HepG2 (cell line): ENCODE measurements around the gene TMEM129. TPM values are rescaled to one million over a fixed set of nuclear protein-coding genes. Genes with fewer than 3 reads are reported as not detected.

Experiments used
- BRF2 ChIP-seq: sonication (generic); formaldehyde crosslinking; IDR thresholded peaks from 2 replicates; pipeline ENCODE4 v1.8.1; 2022; ENCODE audit warnings: mild to moderate bottlenecking, missing genetic modification reagents
- FOXJ3 ChIP-seq: sonication (generic); formaldehyde crosslinking; IDR thresholded peaks from 2 replicates; pipeline ENCODE4 v1.4.0; 2020; ENCODE audit warnings: missing genetic modification reagents, mild to moderate bottlenecking, borderline replicate concordance
- FUBP1 ChIP-seq: sonication (generic); formaldehyde crosslinking; IDR thresholded peaks from 2 replicates; pipeline ENCODE4 v1.5.1; 2020; ENCODE audit warnings: missing genetic modification reagents, mild to moderate bottlenecking, borderline replicate concordance
- HBP1 ChIP-seq: IDR thresholded peaks from 2 replicates; pipeline ENCODE4 v1.6.1; 2016; ENCODE audit warnings: low read depth, control low read depth
- KDM4B ChIP-seq: sonication (generic); formaldehyde crosslinking; IDR thresholded peaks from 2 replicates; pipeline ENCODE4 v1.4.0; 2020; ENCODE audit warnings: missing genetic modification reagents
- KLF12 ChIP-seq: sonication (generic); formaldehyde crosslinking; IDR thresholded peaks from 2 replicates; pipeline ENCODE4 v1.4.0; 2020; ENCODE audit warnings: missing genetic modification reagents, borderline replicate concordance
- MEIS1 ChIP-seq: sonication (generic); formaldehyde crosslinking; IDR thresholded peaks from 2 replicates; pipeline ENCODE4 v1.9.0; 2021; ENCODE audit warnings: mild to moderate bottlenecking, missing genetic modification reagents, moderate library complexity, borderline replicate concordance
- MXD1 ChIP-seq: sonication (generic); formaldehyde crosslinking; IDR thresholded peaks from 2 replicates; pipeline ENCODE4 v1.4.0; 2020; ENCODE audit warnings: mild to moderate bottlenecking, missing genetic modification reagents
- PATZ1 ChIP-seq: sonication (generic); formaldehyde crosslinking; IDR thresholded peaks from 2 replicates; pipeline ENCODE4 v1.4.0; 2020; ENCODE audit warnings: missing genetic modification reagents
- PHF5A ChIP-seq: IDR thresholded peaks from one replicate; pipeline ENCODE4 v1.6.1; 2018; ENCODE audit warnings: low read depth, missing genetic modification reagents; ENCODE audit not compliant: unreplicated experiment
- PPARG ChIP-seq: conservative IDR thresholded peaks from 2 replicates; pipeline ENCODE4 v1.6.1; 2016; ENCODE audit warnings: missing biosample characterization, missing genetic modification reagents
- REXO4 ChIP-seq: sonication (generic); formaldehyde crosslinking; IDR thresholded peaks from 2 replicates; pipeline ENCODE4 v1.8.0; 2022; ENCODE audit warnings: missing genetic modification reagents, mild to moderate bottlenecking, borderline replicate concordance
- RXRA ChIP-seq: sonication (generic); formaldehyde crosslinking; IDR thresholded peaks from 2 replicates; pipeline ENCODE4 v1.5.1; 2020; ENCODE audit warnings: missing genetic modification reagents
- SMARCC2 ChIP-seq: fragments of 450-650 bp; IDR thresholded peaks from 2 replicates; pipeline ENCODE4 v1.6.1; 2017; ENCODE audit warnings: antibody characterized with exemption, mild to moderate bottlenecking
- SMYD3 ChIP-seq: sonication (generic); formaldehyde crosslinking; IDR thresholded peaks from 2 replicates; pipeline ENCODE4 v1.8.1; 2023; ENCODE audit warnings: mild to moderate bottlenecking, missing genetic modification reagents
- SP1 ChIP-seq, 2 experiments: fragments of 450-650 bp in 1 of 2; sonication (generic) in 1 of 2; formaldehyde crosslinking in 1 of 2; IDR thresholded peaks; 2 replicates each; pipeline versions ENCODE4 v1.4.0 to v1.6.1; 2016 to 2020; ENCODE audit warnings: missing genetic modification reagents in 1 of 2
- TFDP1 ChIP-seq: IDR thresholded peaks from 2 replicates; pipeline ENCODE4 v1.6.1; 2016; ENCODE audit warnings: missing compliant biosample characterization, missing genetic modification reagents, borderline replicate concordance
- ZMYM3 ChIP-seq: sonication (generic); formaldehyde crosslinking; IDR thresholded peaks from 2 replicates; pipeline ENCODE4 v1.5.1; 2020; ENCODE audit warnings: mild to moderate bottlenecking, missing genetic modification reagents
- ZNF264 ChIP-seq: sonication (generic); formaldehyde crosslinking; IDR thresholded peaks from 2 replicates; pipeline ENCODE4 v1.4.0; 2020; ENCODE audit warnings: missing genetic modification reagents
- ZNF326 ChIP-seq: sonication (generic); formaldehyde crosslinking; IDR thresholded peaks from 2 replicates; pipeline ENCODE4 v1.4.0; 2020; ENCODE audit warnings: missing genetic modification reagents, borderline replicate concordance
- ZNF773 ChIP-seq: sonication (generic); formaldehyde crosslinking; IDR thresholded peaks from 2 replicates; pipeline ENCODE4 v1.4.0; 2020; ENCODE audit warnings: missing genetic modification reagents, borderline replicate concordance
- polyA plus RNA-seq, 8 experiments: library from polyadenylated mRNA; depleted of rRNA in 3 of 8; stranded (reverse) in 7 of 8; unstranded in 1 of 8; fragments of >200 nt; fragmentation: Illumina TruSeq in 4 of 8; extraction: Trizol in 4 of 8; gene quantifications; 2 replicates each; pipeline versions ENCODE4 v1.2.1 to v1.2.3, GENCODE V29; 2011 to 2016; ENCODE audit warnings: low read depth in 4 of 8, missing spikeins in 1 of 8, mixed read lengths in 1 of 8; ENCODE audit not compliant: insufficient read depth in 1 of 8
- total RNA-seq, 5 experiments: library from RNA; depleted of rRNA; stranded (reverse); fragments of >200 nt; fragmentation: Illumina TruSeq; extraction: Trizol; gene quantifications; 2 replicates each; pipeline ENCODE4 v1.2.3, GENCODE V29; 2016; ENCODE audit warnings: low read depth in 1 of 5

The TMEM129 gene
- total and polyA plus RNA-seq, 2 of the 13 experiments (the other 11 are each of a cell fraction or from before 2014, with no cell fraction given), result 19.0 to 25.8 TPM

GRCh38 chr4:1748465-1748995, 27.4 kb upstream of the TMEM129 start (continued):
- TF ChIP-seq PATZ1 (CRISPR knock-in tag) (peak; percentile 86), RXRA (CRISPR knock-in tag) (peak; percentile 61), TFDP1 (CRISPR knock-in tag) (peak; percentile 23; the same call in 1 of the 2 replicates), PPARG (CRISPR knock-in tag) (no peak), ZNF773 (CRISPR knock-in tag) (no peak), HBP1 (no peak), ZNF326 (no peak), SMYD3 (CRISPR knock-in tag) (no peak), MEIS1 (CRISPR knock-in tag) (0 out of 2 replicates have a peak, but pooled peaks have one; percentile 51), PHF5A (CRISPR knock-in tag) (no peak), SMARCC2 (no peak), ZNF264 (CRISPR knock-in tag) (no peak), BRF2 (CRISPR knock-in tag) (no peak), FUBP1 (CRISPR knock-in tag) (no peak), KLF12 (no peak), MXD1 (no peak), SP1 (IDR thresholded peaks at IDR 0.05) (no peak), SP1 (CRISPR knock-in tag; IDR thresholded peaks at IDR 0.05) (no peak), ZMYM3 (no peak), REXO4 (CRISPR knock-in tag) (no peak), FOXJ3 (CRISPR knock-in tag) (no peak), KDM4B (no peak)
